Upper lobe of right lung (tissue), 1 donor: ENCODE results near the gene LHCGR. TPM values are rescaled to one million over a fixed set of nuclear protein-coding genes. Genes with fewer than 3 reads are reported as not detected.
"Not testable (repeated sequence)": the region's sequence is repeated elsewhere in the genome, so short reads cannot be mapped to it uniquely, and the experiment has no call there.

Source experiments
- ATAC-seq: fragments of 200-7000 bp; cut with Tn5 transposase; one replicate; pipeline ENCODE4 v1.9.1; 2020; ENCODE audit warnings: mild to moderate bottlenecking, moderate library complexity
- DNase-seq: peaks from one replicate; pipeline ENCODE4 v3.0.0-alpha.2; 2020
- H3K27ac ChIP-seq: fragments of 200-600 bp; one replicate; pipeline ENCODE4 v1.8.0; 2022
- H3K27me3 ChIP-seq: fragments of 200-600 bp; one replicate; pipeline ENCODE4 v1.8.0; 2022; ENCODE audit warnings: mild to moderate bottlenecking
- H3K36me3 ChIP-seq: fragments of 200-600 bp; one replicate; pipeline ENCODE4 v1.8.0; 2022
- H3K4me1 ChIP-seq: fragments of 200-600 bp; one replicate; pipeline ENCODE4 v1.8.0; 2022
- H3K4me3 ChIP-seq: fragments of 200-600 bp; one replicate; pipeline ENCODE4 v1.8.0; 2022; ENCODE audit warnings: mild to moderate bottlenecking
- H3K9me3 ChIP-seq: fragments of 200-600 bp; one replicate; pipeline ENCODE4 v1.8.0; 2022
- CTCF ChIP-seq: fragments of 200-600 bp; IDR thresholded peaks from one replicate; pipeline ENCODE4 v1.8.0; 2022; ENCODE audit warnings: antibody characterized with exemption
- intact Hi-C: fragments of 100-400 bp; cut with DNase I; formaldehyde crosslinking; loops from one replicate; pipeline ENCODE4 v1.11.0; 2022
- total RNA-seq: library from RNA; stranded (reverse); fragmentation: NEBNext Ultra II Directional; extraction: Animal tissue kit (Norgen Biotek cat#: 25700); gene quantifications from one replicate; pipeline ENCODE4 v1.2.1, GENCODE V29; 2021
- donor health status: DM: no; HTN: yes; CAD: no; lungs with severe emphysema.

The LHCGR gene
- total RNA-seq, 1 donor from 2014 or later, result not detected

GRCh38 chr2:48749291-48750127 is 6.0 kb downstream of the LHCGR start:
- Histone ChIP-seq H3K36me3 (no peaks in the 10 kb centered on the region), H3K27me3 (peaks cover 5% of the 10 kb centered on the region), H3K9me3 (no peaks in the 10 kb centered on the region), H3K27ac (no peak overlapping the region), H3K4me3 (no peak overlapping the region), H3K4me1 (no peaks in the 10 kb centered on the region)
- ATAC-seq (no peak), DNase-seq (no peak)
- intact Hi-C loops, result no loop called here
- TF ChIP-seq CTCF, result no peak

GRCh38 chr2:48747319-48747718 is 8.2 kb downstream of the LHCGR start:
- no peak for TF ChIP-seq CTCF
- Histone ChIP-seq H3K27me3 (no peaks in the 10 kb centered on the region), H3K4me3 (no peak overlapping the region), H3K27ac (no peak overlapping the region), H3K36me3 (no peaks in the 10 kb centered on the region), H3K9me3 (no peaks in the 10 kb centered on the region), H3K4me1 (no peaks in the 10 kb centered on the region)
- intact Hi-C loops, result no loop called here
- ATAC-seq (no peak), DNase-seq (no peak)

- H3K9me3 ChIP-seq, H3K4me3 ChIP-seq, intact Hi-C loops, ATAC-seq, H3K27ac ChIP-seq, DNase-seq, H3K4me1 ChIP-seq, H3K27me3 ChIP-seq, H3K36me3 ChIP-seq: not testable (repeated sequence)
These were observed 16.3 kb downstream of the LHCGR start for GRCh38 chr2:48739236-48739635.

GRCh38 chr2:48738806-48739205 is 16.7 kb downstream of the LHCGR start:
- intact Hi-C loops, result no loop called here
- no peak for TF ChIP-seq CTCF
- Histone ChIP-seq H3K27ac (no peak overlapping the region), H3K27me3 (no peaks in the 10 kb centered on the region), H3K36me3 (no peaks in the 10 kb centered on the region), H3K4me3 (no peak overlapping the region), H3K4me1 (no peaks in the 10 kb centered on the region), H3K9me3 (no peaks in the 10 kb centered on the region)
- DNase-seq (no peak), ATAC-seq (no peak)

GRCh38 chr2:48736251-48736650 is 19.3 kb downstream of the LHCGR start:
- Histone ChIP-seq H3K27ac (no peak overlapping the region), H3K27me3 (no peaks in the 10 kb centered on the region), H3K4me3 (no peak overlapping the region), H3K4me1 (no peaks in the 10 kb centered on the region), H3K9me3 (no peaks in the 10 kb centered on the region), H3K36me3 (no peaks in the 10 kb centered on the region)
- intact Hi-C loops, result no loop called here
- ATAC-seq (no peak), DNase-seq (no peak)
- no peak for TF ChIP-seq CTCF

- Histone ChIP-seq H3K27me3 (no peaks in the 10 kb centered on the region), H3K36me3 (no peaks in the 10 kb centered on the region), H3K4me3 (no peak overlapping the region), H3K27ac (no peak overlapping the region), H3K9me3 (no peaks in the 10 kb centered on the region), H3K4me1 (no peaks in the 10 kb centered on the region)
- TF ChIP-seq CTCF, result no peak
- no peak for ATAC-seq
- intact Hi-C loops, result no loop called here
- DNase-seq, result no peak
These were observed 20.8 kb downstream of the LHCGR start for GRCh38 chr2:48734576-48735303.
